HepG2 (cell line): Measurements from ENCODE around the gene CASP5. TPM values are rescaled to one million over a fixed set of nuclear protein-coding genes. Genes with fewer than 3 reads are reported as not detected.

Experiments
- BCL6 ChIP-seq: IDR thresholded peaks from 2 replicates; pipeline ENCODE4 v1.6.1; 2016; ENCODE audit warnings: missing genetic modification reagents, missing compliant biosample characterization
- BRCA1 ChIP-seq: sonication (generic); formaldehyde crosslinking; IDR thresholded peaks from 2 replicates; pipeline ENCODE4 v1.4.0; 2020; ENCODE audit warnings: missing genetic modification reagents
- BRD4 ChIP-seq: sonication (generic); formaldehyde crosslinking; IDR thresholded peaks from 2 replicates; pipeline ENCODE4 v1.4.0; 2020; ENCODE audit warnings: missing genetic modification reagents
- CREB1 ChIP-seq, 2 experiments: fragments of 450-650 bp in 1 of 2; IDR thresholded peaks; 2 replicates each; pipeline ENCODE4 v1.6.1; 2016 to 2017; ENCODE audit warnings: control low read depth in 1 of 2, mild to moderate bottlenecking in 1 of 2, missing compliant biosample characterization in 1 of 2, missing genetic modification characterization in 1 of 2
- E2F1 ChIP-seq: sonication (generic); formaldehyde crosslinking; IDR thresholded peaks from 2 replicates; pipeline ENCODE4 v1.5.0; 2020; ENCODE audit warnings: missing genetic modification reagents
- ELF4 ChIP-seq: sonication (generic); formaldehyde crosslinking; IDR thresholded peaks from 2 replicates; pipeline ENCODE4 v1.5.0; 2020; ENCODE audit warnings: missing genetic modification reagents, mild to moderate bottlenecking, moderate library complexity, borderline replicate concordance
- EZH2 ChIP-seq: conservative IDR thresholded peaks from 2 replicates; pipeline ENCODE4 v1.6.1; 2012; ENCODE audit warnings: mild to moderate bottlenecking, low read depth, low read length, moderate library complexity
- FOSL2 ChIP-seq: sonication (generic); formaldehyde crosslinking; IDR thresholded peaks from 2 replicates; pipeline ENCODE4 v1.4.0; 2020; ENCODE audit warnings: missing genetic modification reagents
- FOXP4 ChIP-seq: sonication (generic); formaldehyde crosslinking; IDR thresholded peaks from 2 replicates; pipeline ENCODE4 v1.4.0; 2020; ENCODE audit warnings: missing genetic modification reagents
- GATAD2A ChIP-seq: IDR thresholded peaks from 2 replicates; pipeline ENCODE4 v1.6.1; 2016
- HINFP ChIP-seq: sonication (generic); formaldehyde crosslinking; IDR thresholded peaks from 2 replicates; pipeline ENCODE4 v1.4.0; 2020; ENCODE audit warnings: low read depth, mild to moderate bottlenecking, missing genetic modification reagents
- KDM5B ChIP-seq: sonication (generic); formaldehyde crosslinking; IDR thresholded peaks from 2 replicates; pipeline ENCODE4 v1.4.0; 2020; ENCODE audit warnings: missing genetic modification reagents, mild to moderate bottlenecking, borderline replicate concordance
- MAFG ChIP-seq: sonication (generic); formaldehyde crosslinking; IDR thresholded peaks from 2 replicates; pipeline ENCODE4 v1.5.1; 2020; ENCODE audit warnings: mild to moderate bottlenecking, missing genetic modification reagents
- PLRG1 ChIP-seq: fragments of 450-650 bp; conservative IDR thresholded peaks from 2 replicates; pipeline ENCODE4 v1.6.1; 2016
- RXRA ChIP-seq: sonication (generic); formaldehyde crosslinking; IDR thresholded peaks from 2 replicates; pipeline ENCODE4 v1.5.1; 2020; ENCODE audit warnings: missing genetic modification reagents
- SMAD9 ChIP-seq: sonication (generic); formaldehyde crosslinking; IDR thresholded peaks from 2 replicates; pipeline ENCODE4 v1.5.1; 2020; ENCODE audit warnings: mild to moderate bottlenecking, missing genetic modification reagents
- TBX3 ChIP-seq: fragments of 450-650 bp; IDR thresholded peaks from 2 replicates; pipeline ENCODE4 v1.6.1; 2017; ENCODE audit warnings: antibody characterized with exemption, mild to moderate bottlenecking, inconsistent platforms, borderline replicate concordance
- ZNF180 ChIP-seq: sonication (generic); formaldehyde crosslinking; IDR thresholded peaks from 2 replicates; pipeline ENCODE4 v1.4.0; 2020; ENCODE audit warnings: low read depth, missing genetic modification reagents, borderline replicate concordance
- ZNF33B ChIP-seq: sonication (generic); formaldehyde crosslinking; IDR thresholded peaks from 2 replicates; pipeline ENCODE4 v1.5.1; 2020; ENCODE audit warnings: mild to moderate bottlenecking, missing genetic modification reagents
- ZNF414 ChIP-seq: sonication (generic); formaldehyde crosslinking; IDR thresholded peaks from 2 replicates; pipeline ENCODE4 v1.5.0; 2020; ENCODE audit warnings: missing genetic modification reagents
- ZNF432 ChIP-seq: sonication (generic); formaldehyde crosslinking; IDR thresholded peaks from 2 replicates; pipeline ENCODE4 v1.5.0; 2020; ENCODE audit warnings: missing genetic modification reagents, mild to moderate bottlenecking, borderline replicate concordance
- ZNF510 ChIP-seq: sonication (generic); formaldehyde crosslinking; IDR thresholded peaks from 2 replicates; pipeline ENCODE4 v1.4.0; 2020; ENCODE audit warnings: low read depth, mild to moderate bottlenecking, missing genetic modification reagents
- ZNF550 ChIP-seq: sonication (generic); formaldehyde crosslinking; IDR thresholded peaks from 2 replicates; pipeline ENCODE4 v1.4.0; 2020; ENCODE audit warnings: mild to moderate bottlenecking, missing genetic modification reagents, borderline replicate concordance
- ZNF564 ChIP-seq: sonication (generic); formaldehyde crosslinking; IDR thresholded peaks from 2 replicates; pipeline ENCODE4 v1.8.1; 2023; ENCODE audit warnings: mild to moderate bottlenecking, missing genetic modification reagents
- ZNF747 ChIP-seq: sonication (generic); formaldehyde crosslinking; IDR thresholded peaks from 2 replicates; pipeline ENCODE4 v1.8.1; 2023; ENCODE audit warnings: missing genetic modification reagents, mild to moderate bottlenecking, borderline replicate concordance
- polyA plus RNA-seq, 8 experiments: library from polyadenylated mRNA; depleted of rRNA in 3 of 8; stranded (reverse) in 7 of 8; unstranded in 1 of 8; fragments of >200 nt; fragmentation: Illumina TruSeq in 4 of 8; extraction: Trizol in 4 of 8; gene quantifications; 2 replicates each; pipeline versions ENCODE4 v1.2.1 to v1.2.3, GENCODE V29; 2011 to 2016; ENCODE audit warnings: low read depth in 4 of 8, missing spikeins in 1 of 8, mixed read lengths in 1 of 8; ENCODE audit not compliant: insufficient read depth in 1 of 8
- total RNA-seq, 5 experiments: library from RNA; depleted of rRNA; stranded (reverse); fragments of >200 nt; fragmentation: Illumina TruSeq; extraction: Trizol; gene quantifications; 2 replicates each; pipeline ENCODE4 v1.2.3, GENCODE V29; 2016; ENCODE audit warnings: low read depth in 1 of 5

The CASP5 gene
- total and polyA plus RNA-seq, 2 of the 13 experiments (the other 11 are each of a cell fraction or from before 2014, with no cell fraction given) = not detected

GRCh38 chr11:105046898-105047579, 24.1 kb upstream of the CASP5 start (continued):
- TF ChIP-seq E2F1 (peak; percentile 28; the same call in 1 of the 2 replicates), ZNF550 (CRISPR knock-in tag) (no peak), ZNF564 (CRISPR knock-in tag) (no peak), ZNF180 (no peak), MAFG (no peak), SMAD9 (no peak), TBX3 (no peak), RXRA (CRISPR knock-in tag) (no peak; the same call in 1 of the 2 replicates), ZNF432 (CRISPR knock-in tag) (no peak), FOXP4 (CRISPR knock-in tag) (peak; percentile 95), CREB1 (IDR thresholded peaks at IDR 0.05) (0 out of 2 replicates have a peak, but pooled peaks have one; percentile 10), CREB1 (CRISPR knock-in tag; IDR thresholded peaks at IDR 0.05) (peak; percentile 52; the same call in 1 of the 2 replicates), GATAD2A (CRISPR knock-in tag) (peak; percentile 97), PLRG1 (no peak), ZNF414 (CRISPR knock-in tag) (no peak), BCL6 (CRISPR knock-in tag) (peak; percentile 92), ZNF510 (CRISPR knock-in tag) (no peak), FOSL2 (CRISPR knock-in tag) (peak; percentile 98), ZNF747 (CRISPR knock-in tag) (no peak), BRCA1 (CRISPR knock-in tag) (peak; percentile 93), EZH2 (no peak), KDM5B (CRISPR knock-in tag) (no peak), ZNF33B (CRISPR knock-in tag) (no peak), HINFP (CRISPR knock-in tag) (no peak), BRD4 (CRISPR knock-in tag) (0 out of 2 replicates have a peak, but pooled peaks have one; percentile 64), ELF4 (CRISPR knock-in tag) (no peak)
